ENCODE data around the gene LRRK2.
"Not testable (repeated sequence)": the region's sequence is repeated elsewhere in the genome, so short reads cannot be mapped to it uniquely, and the experiment has no call there.

The LRRK2 gene

DNA sequence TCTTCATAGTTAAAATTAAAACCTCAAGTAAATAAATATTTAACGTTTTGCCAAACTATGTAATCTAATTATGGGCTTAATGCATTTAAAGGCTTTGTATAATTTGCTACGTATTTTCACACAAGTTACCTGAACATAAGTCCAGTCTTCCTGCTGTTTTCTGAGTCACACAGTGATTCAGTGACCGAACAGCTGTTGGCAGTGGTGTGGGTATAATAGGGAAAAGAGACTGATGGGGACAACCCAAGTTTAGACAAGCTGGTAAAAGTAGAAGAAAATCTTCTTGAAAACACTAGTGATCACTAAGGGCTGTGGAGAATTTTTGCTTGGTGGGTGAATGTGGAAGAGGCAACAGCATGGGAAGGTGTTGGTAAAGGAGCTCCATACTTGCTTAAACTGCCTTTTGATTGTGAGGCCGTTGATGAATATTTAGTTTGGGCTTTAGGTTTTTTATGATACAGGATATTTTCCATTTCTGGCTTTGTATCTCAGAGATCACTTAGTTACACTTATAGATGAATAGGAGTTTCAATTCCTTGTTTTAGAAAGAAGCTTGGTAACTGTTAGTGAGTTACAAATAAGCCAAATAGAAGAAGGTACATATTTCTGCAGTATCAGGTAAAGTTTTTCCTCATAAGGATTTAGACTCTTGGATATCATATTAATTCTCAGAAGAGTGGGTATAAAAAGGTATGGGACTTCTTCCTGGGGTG is 23.9 kb downstream of the LRRK2 start:
- no peak for DNase-seq

DNA sequence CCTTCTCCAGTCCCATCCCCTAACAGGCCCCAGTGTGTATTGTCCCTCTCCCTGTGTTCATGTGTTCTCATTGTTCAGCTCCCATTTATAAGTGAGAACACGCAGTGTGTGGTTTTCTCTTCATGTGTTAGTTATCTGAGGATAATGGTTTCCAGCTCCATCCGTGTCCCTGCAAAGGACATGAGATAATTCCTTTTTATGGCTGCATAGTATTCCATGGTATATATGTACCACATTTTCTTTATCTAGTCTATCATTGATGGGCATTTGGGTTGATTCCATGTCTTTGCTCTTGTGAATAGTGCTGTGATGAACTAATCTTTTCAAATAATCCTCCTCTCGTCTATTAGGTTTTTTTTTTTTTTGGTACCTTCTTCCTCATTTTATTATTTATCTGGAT is 25.9 kb downstream of the LRRK2 start:
- DNase-seq, result not testable (repeated sequence)

DNA sequence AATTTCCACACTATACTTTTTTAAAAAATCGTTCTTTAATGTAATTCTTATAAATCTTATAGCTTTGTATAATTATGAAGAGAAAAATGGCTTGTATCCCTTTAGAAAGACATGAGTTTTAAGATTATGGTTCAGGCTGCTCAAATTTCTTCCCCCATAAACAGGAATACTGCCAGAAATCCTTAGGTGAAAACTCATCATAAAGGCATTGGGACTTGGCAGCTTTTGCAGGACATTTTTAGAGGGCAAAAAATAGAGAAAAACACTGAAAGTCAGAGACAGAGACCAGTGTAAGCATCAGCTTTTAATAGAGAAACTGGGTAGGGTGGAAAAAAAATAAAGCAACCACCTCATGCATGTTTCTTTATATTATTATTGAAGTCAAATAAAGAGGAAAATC is 29.1 kb downstream of the LRRK2 start:
- no peak for DNase-seq

DNA sequence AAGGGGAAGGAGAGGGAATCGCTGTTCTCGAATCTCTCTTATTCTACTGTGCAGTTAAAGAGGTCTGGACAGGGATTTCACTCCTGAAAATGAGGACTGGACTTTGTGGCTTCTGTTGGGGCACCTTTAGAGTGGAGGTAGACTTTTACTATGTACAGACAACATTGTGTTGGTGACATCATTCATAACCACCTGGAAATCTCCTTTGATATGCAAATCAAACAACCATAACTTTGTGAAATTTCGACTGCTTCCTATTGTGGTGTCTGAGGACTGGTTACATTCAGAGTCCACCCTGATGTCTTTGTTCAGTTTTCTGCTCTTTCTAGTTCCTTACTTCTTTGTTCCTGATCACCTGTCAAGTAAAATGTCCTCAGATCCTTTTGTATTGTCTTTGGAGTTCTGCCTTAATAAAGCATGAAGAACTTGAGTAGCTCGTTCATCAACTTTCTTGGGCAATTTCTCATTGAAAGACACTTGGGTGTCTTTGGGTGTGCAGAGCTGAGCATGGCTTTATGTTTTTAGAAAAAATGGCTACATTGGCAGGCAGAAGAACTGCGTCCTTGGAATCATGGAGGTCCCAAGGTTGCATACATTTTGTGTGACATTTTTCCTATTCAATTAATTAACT is 29.8 kb downstream of the LRRK2 start:
- no peak for DNase-seq

DNA sequence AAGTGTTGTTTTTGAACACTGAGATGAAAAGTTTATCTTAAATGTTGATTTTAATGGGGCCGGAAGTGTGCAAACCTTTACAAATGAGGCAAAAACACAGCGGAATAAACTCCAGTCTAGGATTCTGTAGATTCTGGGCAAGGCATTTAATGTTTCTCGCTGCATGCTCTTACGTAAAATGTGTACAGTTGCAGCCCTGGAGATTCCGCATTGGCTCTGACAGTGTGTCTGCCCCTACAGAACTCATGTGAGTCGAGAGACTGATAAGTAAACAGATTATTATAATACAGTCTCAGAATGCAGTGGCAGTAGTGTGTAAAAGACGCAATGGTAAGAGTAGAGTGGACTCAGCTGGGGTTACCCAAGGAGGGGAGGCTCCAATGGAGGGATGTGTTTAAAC is 33.6 kb downstream of the LRRK2 start:
- no peak for DNase-seq

DNA sequence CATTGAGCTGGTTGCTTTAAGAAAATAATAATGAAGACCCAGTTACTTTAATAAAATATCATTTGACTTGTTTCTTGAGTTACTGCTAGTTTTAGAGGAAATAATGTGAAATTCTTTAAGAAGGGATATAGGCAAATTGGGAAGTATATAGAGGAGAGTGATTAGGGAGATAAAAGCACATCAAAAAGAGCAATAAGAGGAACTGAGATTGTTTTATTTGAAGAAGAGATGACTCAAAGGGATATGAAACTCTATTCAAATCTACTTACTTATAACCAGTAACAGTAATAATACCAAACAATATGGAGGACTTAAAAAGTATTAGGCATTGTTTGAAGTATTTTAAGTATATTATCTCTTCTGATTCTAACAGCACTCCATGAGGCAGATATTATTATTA is 37.1 kb downstream of the LRRK2 start:
- DNase-seq, result no peak

DNA sequence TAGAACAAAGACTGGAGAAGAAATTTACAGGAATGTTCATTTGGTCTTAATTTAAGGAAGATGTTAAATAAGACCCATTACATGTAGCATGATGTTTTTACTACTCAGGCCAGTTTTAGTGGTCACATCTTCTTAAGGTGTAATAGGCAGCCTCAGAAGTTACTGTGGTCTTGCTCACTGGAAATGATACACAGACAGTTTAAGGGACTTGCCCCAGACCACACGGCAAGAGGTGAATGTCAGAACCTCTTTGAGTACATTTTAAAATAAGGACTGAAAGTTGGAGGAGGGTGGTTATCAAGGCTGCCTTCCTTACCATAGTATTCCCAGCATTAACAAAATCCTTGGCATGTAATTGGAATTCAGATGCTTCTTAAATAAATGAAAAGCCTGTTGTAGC is 37.9 kb downstream of the LRRK2 start:
- DNase-seq, result no peak

DNA sequence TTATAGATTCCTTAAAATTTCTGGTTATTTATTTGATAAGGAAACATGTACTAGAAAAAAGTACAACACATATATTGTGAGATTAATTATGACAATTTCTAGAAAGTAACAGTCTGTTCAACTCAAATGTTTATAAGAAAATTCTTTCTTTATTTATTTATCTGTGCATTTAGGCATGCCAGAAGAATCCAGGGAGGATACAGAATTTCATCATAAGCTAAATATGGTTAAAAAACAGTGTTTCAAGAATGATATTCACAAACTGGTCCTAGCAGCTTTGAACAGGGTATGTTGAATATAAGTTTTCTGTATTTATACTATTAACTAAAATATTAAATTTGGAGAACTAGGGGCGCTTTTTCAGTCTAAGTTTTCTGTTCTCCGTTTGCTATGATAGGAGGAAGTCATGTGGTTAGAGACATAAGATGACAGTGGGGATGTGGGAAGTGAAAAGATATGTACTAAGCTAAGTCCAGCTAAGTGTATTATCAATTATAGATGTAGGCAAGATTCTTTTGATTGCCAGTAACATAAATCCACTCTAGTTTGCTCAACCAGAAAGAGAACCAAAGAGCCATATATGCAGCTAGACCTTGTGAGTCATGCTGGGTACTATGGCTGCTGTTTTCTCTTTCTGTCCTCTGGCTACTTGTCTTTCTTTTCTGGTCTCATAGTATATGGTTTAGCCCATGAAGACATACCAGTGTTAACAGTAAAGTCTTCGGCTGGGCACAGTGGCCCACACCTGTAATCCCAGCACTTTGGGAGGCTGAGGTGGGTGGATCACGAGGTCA is 39.0 kb downstream of the LRRK2 start:
- DNase-seq, result no peak

DNA sequence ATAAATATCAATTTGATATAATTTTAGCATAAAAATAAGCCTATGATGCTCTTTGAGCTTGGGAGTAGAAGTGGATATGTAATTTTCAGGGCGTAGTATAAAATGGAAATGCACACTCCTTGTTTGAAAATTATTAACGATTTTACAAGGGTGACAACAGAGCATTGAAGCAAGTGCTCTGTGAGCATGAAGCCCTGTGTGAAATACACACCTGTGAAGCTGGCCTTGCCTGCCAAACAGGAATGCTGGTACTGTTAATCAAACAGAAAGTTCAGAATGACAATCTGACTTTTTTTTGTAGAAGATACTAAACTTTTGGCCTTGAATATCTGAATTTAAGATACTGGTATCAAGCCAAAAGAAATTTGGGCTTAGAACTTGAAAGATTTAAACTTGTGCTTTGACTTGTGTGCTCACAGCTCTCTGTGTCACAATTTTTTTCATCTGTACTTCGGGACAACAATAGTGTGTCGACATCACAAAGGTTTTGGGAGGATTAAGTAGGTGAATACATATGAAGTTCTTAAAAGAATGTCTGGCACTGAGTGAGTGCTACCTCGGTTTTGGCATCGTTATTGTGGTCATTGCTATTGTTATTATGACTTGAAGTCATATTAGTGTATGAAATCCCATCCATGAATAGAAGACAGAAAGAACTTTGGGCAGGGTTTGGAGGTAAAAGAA is 47.3 kb downstream of the LRRK2 start:
- no peak for DNase-seq

DNA sequence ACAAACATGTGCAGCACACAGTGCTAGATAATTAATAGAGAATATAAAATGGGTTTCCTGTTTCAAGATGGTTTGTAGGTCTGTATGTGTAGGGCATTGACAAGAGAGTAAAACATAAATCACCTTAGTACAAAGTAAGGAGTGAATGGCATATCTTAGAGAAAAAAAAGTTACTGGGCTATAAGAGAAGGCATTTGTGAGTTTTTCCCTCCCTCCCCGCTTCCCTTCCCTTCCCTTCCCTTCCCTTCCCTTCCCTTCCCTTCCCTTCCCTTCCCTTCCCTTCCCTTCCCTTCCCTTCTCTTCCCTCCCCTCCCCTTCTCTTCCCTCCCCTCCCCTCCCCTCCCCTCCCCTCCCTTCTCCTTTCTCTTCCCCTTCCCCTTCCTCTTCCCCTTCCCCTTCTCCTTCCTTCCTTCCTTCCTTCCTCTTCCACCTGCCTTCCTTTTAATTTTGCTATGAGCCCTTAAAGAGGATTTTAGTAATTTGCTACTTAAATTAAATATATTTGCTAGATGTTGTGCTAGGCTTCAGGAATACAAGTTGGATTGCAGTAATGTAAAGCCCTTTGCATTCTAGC is 57.1 kb downstream of the LRRK2 start:
- DNase-seq, result no peak

DNA sequence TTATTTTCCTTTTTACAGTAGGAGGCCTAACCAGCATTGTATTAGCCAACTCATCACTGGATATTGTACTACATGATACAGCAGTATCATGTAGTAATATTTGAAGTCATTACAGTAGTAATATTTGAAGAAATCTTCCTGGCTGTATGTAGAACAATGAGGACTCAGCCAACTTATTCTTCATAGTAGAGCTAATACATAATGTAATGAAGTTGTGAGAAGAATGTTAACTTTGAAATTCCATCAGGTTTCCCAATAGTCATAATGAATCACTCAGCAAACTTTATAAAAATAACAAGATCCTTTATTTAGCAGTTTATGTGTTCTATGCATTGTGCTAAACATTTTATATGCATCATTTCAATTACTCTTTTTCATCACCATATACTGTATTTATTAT is 61.8 kb downstream of the LRRK2 start:
- no peak for DNase-seq

DNA sequence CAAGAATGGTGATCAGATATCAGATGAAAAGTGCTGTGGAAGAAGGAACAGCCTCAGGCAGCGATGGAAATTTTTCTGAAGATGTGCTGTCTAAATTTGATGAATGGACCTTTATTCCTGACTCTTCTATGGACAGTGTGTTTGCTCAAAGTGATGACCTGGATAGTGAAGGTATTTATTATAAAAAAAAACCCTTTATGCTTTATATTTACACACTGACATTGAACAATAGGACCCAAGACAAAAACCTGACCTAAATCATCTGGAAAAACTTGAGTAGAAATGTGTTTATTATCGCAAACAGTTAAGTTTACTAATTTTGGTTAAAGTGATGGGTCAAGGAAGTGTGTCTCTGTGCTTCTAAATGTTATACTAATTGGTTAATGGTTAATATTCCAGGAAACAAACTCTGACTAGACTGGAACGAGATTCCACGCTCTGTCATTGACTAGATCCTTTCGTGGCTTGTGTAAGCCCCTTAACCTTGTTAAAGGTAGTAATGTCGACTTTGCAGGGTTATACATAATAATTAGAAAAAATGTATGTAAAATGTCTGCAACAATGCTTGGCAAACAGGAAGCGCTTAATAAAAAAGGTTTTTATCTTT is 62.7 kb downstream of the LRRK2 start:
- no peak for DNase-seq

DNA sequence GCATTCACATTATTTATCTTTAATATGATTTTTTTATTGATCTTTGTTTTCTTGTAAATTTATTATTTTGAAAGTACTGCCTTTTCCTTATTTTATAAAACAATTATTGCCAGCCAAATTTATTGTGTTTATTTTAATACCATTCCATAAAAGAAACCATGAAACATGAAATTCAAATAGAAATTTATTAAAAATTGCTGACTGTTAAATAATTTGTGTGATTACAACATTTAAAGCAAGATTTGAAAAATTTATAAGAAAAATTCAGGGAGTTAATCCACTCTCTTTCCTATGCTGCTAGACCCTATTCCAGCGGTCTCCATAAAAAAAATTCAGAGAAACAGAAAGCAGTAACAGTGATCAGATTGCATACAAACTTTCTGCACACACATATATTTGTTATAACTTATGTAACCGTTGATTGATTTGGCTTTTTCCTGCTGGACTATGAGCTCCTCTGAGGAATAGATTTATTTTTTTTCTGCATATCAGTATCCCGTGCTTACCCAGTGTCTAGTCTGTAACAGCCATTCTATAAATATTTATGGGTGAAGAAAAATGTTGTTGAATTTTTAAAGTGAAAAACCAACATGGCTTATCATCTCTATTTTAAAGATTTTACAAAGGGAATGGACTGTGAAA is 68.1 kb downstream of the LRRK2 start:
- no peak for DNase-seq

DNA sequence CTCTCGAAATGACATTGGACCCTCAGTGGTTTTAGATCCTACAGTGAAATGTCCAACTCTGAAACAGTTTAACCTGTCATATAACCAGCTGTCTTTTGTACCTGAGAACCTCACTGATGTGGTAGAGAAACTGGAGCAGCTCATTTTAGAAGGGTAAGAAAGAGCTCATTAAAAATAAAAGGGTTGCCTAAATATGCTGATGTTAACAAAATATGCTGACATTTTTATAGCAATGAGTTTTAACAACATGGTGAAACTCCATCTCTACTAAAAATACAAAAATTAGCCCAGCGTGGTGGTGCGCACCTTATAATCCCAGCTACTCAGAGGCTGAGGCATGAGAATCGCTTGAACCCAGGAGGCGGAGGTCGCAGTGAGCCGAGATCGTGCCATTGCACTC is 73.5 kb downstream of the LRRK2 start:
- DNase-seq, result no peak

DNA sequence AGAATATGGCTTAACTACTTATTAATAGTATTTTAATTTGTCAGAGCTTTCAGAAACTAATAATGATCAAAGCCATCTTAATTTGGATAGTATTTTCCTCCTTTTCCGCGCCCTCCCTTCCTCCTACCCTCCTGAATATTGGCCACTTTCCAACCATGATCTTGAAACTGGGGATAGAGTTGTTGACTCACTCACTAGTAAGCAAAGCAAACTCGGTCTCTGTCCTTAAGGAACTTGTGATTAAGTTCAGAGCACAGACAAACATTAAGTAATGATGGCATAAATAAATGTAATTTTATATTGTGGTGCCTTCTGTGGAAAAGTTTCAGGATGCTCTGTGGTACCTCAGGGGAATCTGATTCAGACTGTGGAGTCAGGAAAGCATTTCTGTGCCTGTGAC is 75.7 kb downstream of the LRRK2 start:
- DNase-seq, result no peak

DNA sequence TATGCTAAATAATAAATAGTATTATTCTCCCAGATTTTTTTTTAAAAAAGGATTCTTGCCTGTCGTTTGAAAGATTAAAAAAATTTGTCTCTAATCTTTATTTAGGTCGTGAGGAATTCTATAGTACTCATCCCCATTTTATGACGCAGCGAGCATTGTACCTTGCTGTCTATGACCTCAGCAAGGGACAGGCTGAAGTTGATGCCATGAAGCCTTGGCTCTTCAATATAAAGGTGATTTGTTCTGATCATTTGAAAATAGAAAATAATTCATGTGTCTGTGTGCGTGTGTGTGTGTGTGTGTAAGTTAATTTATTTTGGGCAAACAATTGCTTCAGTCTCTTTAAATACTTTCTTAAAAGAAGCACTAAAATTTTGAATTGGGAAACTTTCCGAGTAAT is 84.2 kb downstream of the LRRK2 start:
- DNase-seq, result no peak

DNA sequence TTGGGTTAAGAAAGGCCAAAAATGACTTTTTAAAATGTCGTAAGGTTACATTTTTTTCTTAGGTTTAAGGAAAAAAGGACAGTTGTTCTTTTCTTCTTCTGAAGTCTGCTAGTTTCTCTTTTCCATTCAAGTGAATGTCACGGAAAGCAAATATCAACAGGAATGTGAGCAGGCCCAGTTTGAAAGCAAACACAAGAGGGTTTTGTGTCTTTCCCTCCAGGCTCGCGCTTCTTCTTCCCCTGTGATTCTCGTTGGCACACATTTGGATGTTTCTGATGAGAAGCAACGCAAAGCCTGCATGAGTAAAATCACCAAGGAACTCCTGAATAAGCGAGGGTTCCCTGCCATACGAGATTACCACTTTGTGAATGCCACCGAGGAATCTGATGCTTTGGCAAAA is 85.4 kb downstream of the LRRK2 start:
- DNase-seq, result no peak

DNA sequence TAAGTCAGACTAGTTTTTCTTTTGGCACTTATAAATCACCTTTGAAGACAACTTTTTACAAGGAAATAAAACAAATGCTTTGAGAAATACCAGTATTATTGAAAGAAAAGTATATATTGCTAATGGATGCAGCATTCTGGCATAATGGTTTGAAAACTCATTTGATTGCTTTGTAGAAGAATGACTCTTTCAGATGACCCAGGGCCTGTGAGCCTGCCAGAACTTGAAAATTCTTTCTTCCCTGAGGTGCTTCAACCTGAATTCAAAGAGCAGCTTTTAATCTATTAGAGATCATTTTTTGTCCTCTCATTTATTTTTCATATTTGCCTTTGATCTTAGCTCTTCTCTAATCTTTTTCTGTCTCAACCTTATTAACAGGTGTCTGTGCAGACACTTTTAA is 87.4 kb downstream of the LRRK2 start:
- no peak for DNase-seq

DNA sequence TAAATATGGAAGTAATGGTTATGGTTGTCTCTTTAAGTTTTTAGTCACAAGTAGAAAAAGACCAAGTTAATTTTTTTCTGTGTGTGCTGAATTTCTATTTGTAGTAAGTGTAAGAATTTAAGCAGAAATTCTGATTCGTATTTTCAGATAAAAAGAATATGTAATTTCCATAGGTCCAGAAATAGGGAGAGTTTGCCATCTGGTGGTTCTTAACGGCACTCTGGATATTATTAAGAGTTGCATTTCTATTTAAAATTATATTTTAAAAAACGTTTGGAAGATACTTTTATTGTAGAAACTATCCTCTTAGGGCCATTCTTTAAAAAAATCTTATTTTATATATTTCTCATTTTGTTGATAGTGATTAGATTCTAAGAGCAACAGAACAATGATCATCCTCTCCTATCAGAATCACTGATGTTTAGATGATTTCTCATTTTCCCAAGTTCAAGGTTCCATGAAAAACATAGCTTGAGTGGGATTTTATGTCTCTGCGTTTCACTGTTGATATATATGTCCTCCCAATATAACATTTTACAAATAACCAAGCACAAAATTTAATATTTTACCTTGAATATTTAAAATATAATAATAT is 88.3 kb downstream of the LRRK2 start:
- no peak for DNase-seq

DNA sequence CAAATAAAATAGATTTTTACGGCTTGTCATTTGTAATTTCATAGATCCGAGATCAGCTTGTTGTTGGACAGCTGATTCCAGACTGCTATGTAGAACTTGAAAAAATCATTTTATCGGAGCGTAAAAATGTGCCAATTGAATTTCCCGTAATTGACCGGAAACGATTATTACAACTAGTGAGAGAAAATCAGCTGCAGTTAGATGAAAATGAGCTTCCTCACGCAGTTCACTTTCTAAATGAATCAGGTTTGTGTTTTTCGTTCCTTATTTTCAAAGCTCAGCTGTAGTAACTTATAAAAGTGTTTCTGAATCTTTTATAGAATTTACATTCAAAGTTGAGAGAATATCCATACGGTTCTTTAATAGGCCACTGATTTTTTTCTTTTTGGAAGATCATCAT is 89.1 kb downstream of the LRRK2 start:
- DNase-seq, result no peak

DNA sequence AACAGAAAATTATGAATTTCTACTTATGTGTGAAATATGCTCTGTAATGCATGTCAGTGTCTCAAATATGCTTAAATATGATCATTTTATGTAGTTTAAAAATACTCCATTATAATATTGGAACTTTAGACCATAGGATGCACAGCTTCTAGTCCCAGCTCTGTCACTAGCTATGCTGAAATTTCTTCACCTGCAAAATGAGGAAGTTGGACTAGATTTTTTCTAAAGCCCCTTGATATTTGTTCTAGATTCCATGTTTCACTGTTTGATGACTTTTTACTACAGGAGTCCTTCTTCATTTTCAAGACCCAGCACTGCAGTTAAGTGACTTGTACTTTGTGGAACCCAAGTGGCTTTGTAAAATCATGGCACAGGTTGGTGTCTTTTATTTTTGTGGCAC is 90.1 kb downstream of the LRRK2 start:
- no peak for DNase-seq

DNA sequence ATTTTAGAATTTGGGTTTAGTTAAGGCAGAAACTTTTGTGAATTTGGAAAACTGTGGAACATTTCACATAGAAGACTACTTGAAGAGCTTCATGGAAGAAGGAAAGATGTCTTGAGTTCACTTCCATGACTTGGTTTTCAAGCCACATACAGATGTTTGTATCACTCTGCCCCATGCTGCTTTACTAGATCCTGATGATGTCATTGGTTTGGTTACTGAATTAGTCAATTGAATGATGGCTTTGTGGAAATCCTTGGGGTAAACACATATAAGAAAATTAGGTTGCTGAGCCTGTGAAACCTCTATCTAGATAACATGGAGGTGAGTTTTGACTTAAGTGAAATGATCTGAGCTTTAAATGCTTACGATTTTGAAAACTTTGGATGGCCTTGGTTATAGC is 90.6 kb downstream of the LRRK2 start:
- no peak for DNase-seq
